GM12864 (cell line): ENCODE results near the gene FITM1.
"Not testable (repeated sequence)": the region's sequence is repeated elsewhere in the genome, so short reads cannot be mapped to it uniquely, and the experiment has no call there.

Experiments used
- DNase-seq: peaks from one replicate; pipeline ENCODE4 v3.0.0-alpha.2; 2011; ENCODE audit warnings: low read depth
- H3K4me3 ChIP-seq: 2 replicates; pipeline ENCODE4 v1.5.1; 2011; ENCODE audit warnings: mild to moderate bottlenecking, low read depth, low read length, control low read depth
- CTCF ChIP-seq: IDR thresholded peaks from 2 replicates; pipeline ENCODE4 v1.5.1; 2011; ENCODE audit warnings: low read depth, mild to moderate bottlenecking, moderate library complexity, low read length, control low read depth, inconsistent platforms; ENCODE audit errors: missing control alignments

Gene FITM1

GRCh38 chr14:24098927-24099813 lies 31.3 kb upstream of the FITM1 start:
- no peak for DNase-seq
- no peak overlapping the region for H3K4me3 ChIP-seq
- TF ChIP-seq CTCF: no peak

GRCh38 chr14:24100197-24100981 lies 30.1 kb upstream of the FITM1 start:
- no peak for DNase-seq
- TF ChIP-seq CTCF: no peak
- H3K4me3 ChIP-seq: no peak overlapping the region

GRCh38 chr14:24100982-24101494 lies 29.4 kb upstream of the FITM1 start:
- H3K4me3 ChIP-seq: no peak overlapping the region
- no peak for TF ChIP-seq CTCF
- DNase-seq: no peak

GRCh38 chr14:24102357-24103048 lies 28.0 kb upstream of the FITM1 start:
- TF ChIP-seq CTCF: no peak
- DNase-seq: no peak
- H3K4me3 ChIP-seq: no peak overlapping the region

GRCh38 chr14:24103451-24103850 lies 27.0 kb upstream of the FITM1 start:
- no peak for TF ChIP-seq CTCF
- DNase-seq: no peak
- no peak overlapping the region for H3K4me3 ChIP-seq

GRCh38 chr14:24105609-24106239 lies 24.7 kb upstream of the FITM1 start:
- not testable (repeated sequence) for DNase-seq, H3K4me3 ChIP-seq
